Osteocyte (in vitro differentiated cells): ENCODE measurements around the gene NT5C3A. TPM values are rescaled to one million over a fixed set of nuclear protein-coding genes. Genes with fewer than 3 reads are reported as not detected.

Experiments used
- DNase-seq: peaks from one replicate; pipeline ENCODE4 v3.0.0; 2021; ENCODE audit warnings: mixed read lengths; ENCODE audit not compliant: unreplicated experiment; ENCODE audit errors: extremely low spot score
- H3K27ac Mint-ChIP-seq: one replicate; pipeline ENCODE4 v1.8.0; 2021; ENCODE audit warnings: mild to moderate bottlenecking, mixed read lengths; ENCODE audit not compliant: unreplicated experiment
- H3K27me3 Mint-ChIP-seq: one replicate; pipeline ENCODE4 v1.8.0; 2021; ENCODE audit warnings: mixed read lengths; ENCODE audit not compliant: unreplicated experiment
- H3K36me3 Mint-ChIP-seq: one replicate; pipeline ENCODE4 v1.8.0; 2021; ENCODE audit warnings: mixed read lengths; ENCODE audit not compliant: unreplicated experiment
- H3K4me1 Mint-ChIP-seq: one replicate; pipeline ENCODE4 v1.8.0; 2021; ENCODE audit warnings: mixed read lengths; ENCODE audit not compliant: unreplicated experiment
- H3K4me3 Mint-ChIP-seq: one replicate; pipeline ENCODE4 v1.8.0; 2021; ENCODE audit warnings: mild to moderate bottlenecking, moderate library complexity, mixed read lengths; ENCODE audit not compliant: unreplicated experiment
- H3K9me3 Mint-ChIP-seq: one replicate; pipeline ENCODE4 v1.8.0; 2021; ENCODE audit warnings: mixed read lengths; ENCODE audit not compliant: unreplicated experiment
- CTCF ChIP-seq: fragments of 200-600 bp; sonication (generic); IDR thresholded peaks from 2 replicates; pipeline ENCODE4 v1.5.0; 2021; ENCODE audit warnings: antibody characterized with exemption, mild to moderate bottlenecking, moderate library complexity
- total RNA-seq: library from RNA; stranded (reverse); gene quantifications from 2 replicates; pipeline ENCODE4 v1.2.1, GENCODE V29; 2021

Gene NT5C3A
- total RNA-seq, 1 donor from 2014 or later: 20.4 TPM

- H3K9me3 Mint-ChIP-seq: no peaks in the 10 kb centered on the region
- peaks cover 14% of the 10 kb centered on the region for H3K4me1 Mint-ChIP-seq
- DNase-seq: no peak
- H3K27me3 Mint-ChIP-seq: no peaks in the 10 kb centered on the region
- no peak overlapping the region for H3K4me3 Mint-ChIP-seq
- TF ChIP-seq CTCF: no peak
- no peaks in the 10 kb centered on the region for H3K36me3 Mint-ChIP-seq
- no peak overlapping the region for H3K27ac Mint-ChIP-seq
These were observed 14.3 kb downstream of the NT5C3A start for GRCh38 chr7:33048257-33048656.

- TF ChIP-seq CTCF: no peak
- Mint-ChIP-seq H3K36me3 (no peaks in the 10 kb centered on the region), H3K4me1 (peaks cover 19% of the 10 kb centered on the region), H3K27me3 (no peaks in the 10 kb centered on the region), H3K9me3 (no peaks in the 10 kb centered on the region), H3K27ac (no peak overlapping the region), H3K4me3 (no peak overlapping the region)
- no peak for DNase-seq
These were observed 17.6 kb downstream of the NT5C3A start for GRCh38 chr7:33044986-33045385.

- Mint-ChIP-seq H3K27ac (no peak overlapping the region), H3K4me1 (peaks cover 25% of the 10 kb centered on the region), H3K36me3 (no peaks in the 10 kb centered on the region), H3K4me3 (no peak overlapping the region), H3K9me3 (no peaks in the 10 kb centered on the region), H3K27me3 (no peaks in the 10 kb centered on the region)
- no peak for DNase-seq
- TF ChIP-seq CTCF: no peak
These were observed 18.2 kb downstream of the NT5C3A start for GRCh38 chr7:33044401-33044718.

- H3K4me1 Mint-ChIP-seq: peaks cover 31% of the 10 kb centered on the region
- no peaks in the 10 kb centered on the region for H3K9me3 Mint-ChIP-seq
- TF ChIP-seq CTCF: no peak
- H3K36me3 Mint-ChIP-seq: no peaks in the 10 kb centered on the region
- peak overlapping the region; percentile 8 for H3K27ac Mint-ChIP-seq
- H3K27me3 Mint-ChIP-seq: no peaks in the 10 kb centered on the region
- H3K4me3 Mint-ChIP-seq: no peak overlapping the region
- DNase-seq: no peak
These were observed 18.8 kb downstream of the NT5C3A start for GRCh38 chr7:33043501-33044400.

- Mint-ChIP-seq H3K9me3 (no peaks in the 10 kb centered on the region), H3K27ac (no peak overlapping the region), H3K4me1 (peaks cover 45% of the 10 kb centered on the region), H3K4me3 (no peak overlapping the region), H3K27me3 (no peaks in the 10 kb centered on the region), H3K36me3 (no peaks in the 10 kb centered on the region)
- no peak for DNase-seq
- TF ChIP-seq CTCF: no peak
These were observed 20.7 kb downstream of the NT5C3A start for GRCh38 chr7:33041631-33042428.
